HG03520 (cell line): ENCODE data around the gene ATG4B.

Experiments used
- ATAC-seq: cut with Tn5 transposase; IDR thresholded peaks from one replicate; pipeline ENCODE4 v1.9.1; 2021; ENCODE audit warnings: mild to moderate bottlenecking, moderate library complexity; ENCODE audit not compliant: unreplicated experiment

The ATG4B gene

DNA sequence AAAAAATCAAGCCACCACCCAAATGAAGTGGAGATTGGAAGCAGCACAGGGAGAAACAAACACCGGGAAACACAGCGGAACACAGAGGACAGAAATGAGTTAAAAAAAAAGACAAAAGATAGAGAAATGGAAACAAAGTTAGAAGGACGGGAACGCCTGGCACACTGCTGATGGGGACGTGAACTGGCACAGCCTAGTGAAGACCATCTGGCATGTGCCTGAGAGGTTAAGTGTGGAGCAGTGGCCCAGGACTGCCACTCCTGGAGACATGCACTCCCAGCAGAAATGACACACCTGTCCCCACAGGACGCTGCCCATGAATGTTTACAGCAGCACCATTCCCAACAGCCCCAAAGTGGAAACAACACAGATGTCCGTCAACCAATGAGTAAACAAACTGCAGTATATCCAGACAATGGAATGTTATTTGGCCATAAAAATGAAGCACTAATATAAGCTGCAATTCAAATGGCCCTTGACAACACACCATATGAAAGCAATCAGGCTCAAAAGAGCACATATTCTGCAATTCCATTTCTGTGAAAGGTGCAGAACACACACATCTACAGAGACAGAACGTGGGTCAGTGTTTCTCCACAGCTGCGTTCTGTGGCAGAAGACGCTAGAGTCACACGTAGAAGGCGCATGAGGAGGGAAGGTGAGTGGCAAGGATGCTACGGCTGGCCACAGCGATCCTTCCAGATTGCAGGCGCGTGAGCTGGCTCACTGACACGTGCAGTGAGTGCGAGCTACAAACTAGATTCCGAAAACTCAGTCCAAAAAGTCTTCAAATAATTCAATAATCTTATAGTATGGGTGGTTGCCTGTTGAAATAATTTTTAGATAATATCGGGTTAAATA lies 25.1 kb upstream of the ATG4B start:
- no peak for ATAC-seq

DNA sequence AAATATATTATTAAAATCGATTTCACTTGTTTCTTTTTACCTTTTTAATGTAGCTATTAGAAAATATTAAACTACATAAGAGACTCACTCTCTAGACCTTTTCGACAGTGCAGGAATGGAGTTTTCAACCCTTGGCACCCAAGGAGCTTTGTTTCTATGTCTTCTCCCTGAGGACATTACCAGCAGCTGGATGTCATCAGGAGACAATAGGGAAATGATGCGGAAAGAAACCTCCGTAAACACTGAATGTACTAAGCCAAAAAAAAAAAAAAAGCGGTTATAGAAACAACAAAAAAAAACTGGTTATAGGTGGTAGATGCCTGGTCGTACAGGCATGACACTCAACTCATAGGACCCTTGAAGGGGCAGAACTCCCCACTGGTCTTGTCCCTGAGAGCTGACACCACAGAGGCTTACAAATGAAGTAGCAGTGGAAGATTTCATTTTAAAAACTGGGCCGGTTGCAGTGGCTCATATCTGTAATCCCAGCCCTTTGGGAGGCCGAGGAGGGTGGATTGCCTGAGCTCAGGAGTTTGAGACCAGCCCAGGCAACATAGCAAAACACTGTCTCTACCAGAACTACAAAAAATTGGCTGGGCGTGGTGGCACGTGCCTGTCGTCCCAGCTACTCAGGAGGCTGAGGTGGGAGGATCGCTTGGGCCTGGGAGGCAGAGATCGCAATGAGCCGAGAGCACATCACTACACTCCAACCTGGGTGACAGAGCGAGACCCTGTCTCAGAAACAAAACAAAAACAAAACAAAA lies 24.3 kb upstream of the ATG4B start:
- no peak for ATAC-seq

DNA sequence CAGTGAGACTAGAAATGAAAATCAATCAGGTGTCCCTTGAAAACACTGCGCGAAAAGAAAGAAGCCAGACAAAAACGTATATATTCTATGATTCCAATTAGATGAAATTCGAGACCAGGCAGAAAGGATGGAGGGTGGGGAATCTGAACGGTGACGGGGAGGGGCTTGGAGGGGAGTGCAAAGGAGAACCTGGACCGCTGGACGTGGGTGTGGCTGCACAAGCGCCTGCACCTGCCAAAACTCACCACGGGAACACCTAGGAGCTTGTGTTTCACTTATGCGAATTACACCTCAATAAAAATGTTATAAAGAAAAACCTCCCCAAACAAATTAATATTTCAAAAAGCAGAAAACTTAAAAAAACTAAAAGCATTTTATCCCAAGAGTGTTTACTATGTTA lies 22.5 kb upstream of the ATG4B start:
- no peak for ATAC-seq

DNA sequence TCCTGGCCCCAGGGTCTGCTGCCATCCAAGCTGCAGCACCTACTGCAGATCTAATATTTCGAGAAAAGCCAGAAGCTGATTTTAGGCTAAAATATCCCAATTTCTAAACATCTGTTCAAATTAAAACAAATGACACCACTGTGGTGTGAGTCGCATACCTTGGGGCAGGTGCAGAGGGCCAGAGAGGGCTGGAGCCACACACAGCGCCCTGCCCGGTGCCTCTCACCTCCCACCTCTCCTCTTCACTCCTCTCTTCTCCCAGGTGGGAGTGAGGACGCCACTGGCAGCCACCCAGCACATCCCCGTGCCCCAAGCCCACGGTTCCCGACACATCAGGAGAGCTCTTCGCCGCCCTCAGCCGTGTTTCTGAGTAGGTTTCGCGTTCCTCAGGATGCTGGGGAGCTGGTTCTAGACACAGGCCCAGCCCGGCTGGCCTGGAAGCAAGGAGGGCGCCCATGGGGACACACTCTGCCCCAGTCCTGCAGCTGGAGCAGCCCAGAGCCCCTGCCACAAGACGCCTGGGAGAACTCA lies 21.9 kb upstream of the ATG4B start:
- no peak for ATAC-seq

DNA sequence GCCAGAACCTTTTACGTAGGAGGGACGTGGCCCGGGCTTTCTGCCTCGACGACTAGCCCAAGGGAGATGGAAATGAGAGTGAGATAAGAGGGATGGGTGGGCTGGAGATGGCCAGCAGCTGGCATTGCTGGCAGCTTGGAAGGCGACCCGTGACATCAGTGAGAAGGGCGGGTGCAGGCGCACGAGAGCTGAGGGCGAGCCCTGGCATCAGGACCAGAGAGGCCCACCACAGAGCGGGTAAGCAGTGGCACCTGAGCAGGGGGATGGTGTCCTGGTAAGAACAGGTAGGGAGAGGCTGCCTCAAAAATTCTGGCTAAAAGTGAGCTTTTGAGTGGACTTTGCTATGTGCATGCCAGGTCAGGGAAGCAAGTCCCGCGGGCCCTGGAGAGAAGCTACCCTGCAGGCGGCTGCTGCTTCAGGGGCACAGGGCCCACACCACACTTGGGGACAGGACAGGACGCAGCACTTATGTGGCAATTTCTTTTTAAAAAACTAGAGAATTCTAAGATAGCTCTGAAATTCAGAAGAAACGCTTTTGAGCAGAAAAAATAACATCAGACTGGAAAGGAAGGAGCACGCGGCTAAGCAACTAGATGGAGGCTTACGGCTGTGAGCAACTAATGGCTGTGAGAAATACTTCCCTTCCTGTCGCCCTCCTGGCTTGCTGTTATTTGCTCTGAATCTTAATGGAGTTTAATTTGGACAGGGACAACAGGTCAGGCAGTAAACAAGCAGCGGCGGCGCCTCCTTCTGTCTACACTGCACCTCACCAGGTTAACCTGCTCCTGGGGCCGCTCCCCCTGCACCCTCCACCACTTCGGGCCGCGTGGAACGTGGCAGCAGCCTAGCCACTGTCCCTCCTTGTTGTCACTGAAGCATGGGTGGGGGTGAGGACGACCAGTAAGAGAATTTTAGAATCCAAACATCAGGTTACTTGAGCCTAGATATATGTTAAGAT lies 21.0 kb upstream of the ATG4B start:
- ATAC-seq = no peak

DNA sequence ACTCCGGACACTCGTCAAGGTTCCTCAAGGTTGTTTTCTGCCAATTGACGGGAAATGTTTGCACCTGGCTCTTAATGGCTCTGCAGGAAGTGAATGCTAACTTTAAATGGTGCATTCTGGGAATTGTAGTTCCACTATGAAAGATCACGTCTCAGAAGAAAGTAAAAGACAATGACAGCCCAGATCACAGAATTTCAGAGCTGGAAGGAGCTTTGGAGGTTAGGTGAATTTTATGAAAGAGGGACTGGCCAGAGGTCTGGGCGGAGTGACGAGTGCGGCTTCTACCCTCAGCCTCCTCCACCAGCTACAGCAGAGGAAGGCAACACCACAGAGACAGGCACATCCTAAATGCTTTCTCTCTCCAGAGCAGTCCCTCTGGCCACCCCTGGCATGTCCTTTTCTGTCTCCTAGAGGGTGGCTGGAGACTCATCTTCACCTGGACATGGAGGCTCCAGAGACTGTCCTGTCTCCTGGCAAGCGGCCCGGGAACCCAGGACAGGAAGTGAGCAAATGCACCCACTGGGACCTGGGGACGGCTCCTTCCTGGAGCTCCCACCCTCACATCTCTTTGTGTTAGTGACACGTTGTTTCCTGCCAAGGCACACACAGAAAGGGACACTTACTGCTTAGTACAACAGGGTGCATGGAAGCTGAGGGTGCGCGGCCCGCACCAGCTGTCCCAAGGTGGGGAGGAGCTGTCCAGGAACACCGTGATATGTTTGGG lies 19.9 kb upstream of the ATG4B start:
- peak; percentile 45 for ATAC-seq

DNA sequence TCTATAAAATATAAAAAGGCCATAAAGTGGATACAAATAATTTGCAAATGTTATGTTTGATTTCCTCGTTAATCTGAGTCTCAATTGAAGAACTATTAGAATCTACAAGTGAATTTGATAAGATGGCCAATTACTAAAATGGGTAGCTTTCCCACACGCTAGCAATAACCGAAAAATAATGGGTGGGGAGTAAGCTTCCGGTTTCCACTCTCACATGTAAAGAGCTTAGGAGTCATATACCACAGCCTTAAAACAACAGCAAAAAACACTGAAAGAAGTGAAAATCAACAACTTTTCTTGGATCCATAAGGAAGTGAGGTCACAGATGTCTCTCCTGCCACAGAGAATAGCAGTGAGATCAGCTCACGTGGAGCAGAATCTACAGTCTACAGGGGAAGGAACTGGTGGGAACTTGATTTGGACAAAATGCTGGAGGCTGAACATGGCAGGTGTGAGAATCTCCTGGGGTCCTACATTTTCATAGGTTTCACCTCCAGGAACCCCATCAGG lies 19.1 kb upstream of the ATG4B start:
- ATAC-seq = no peak

DNA sequence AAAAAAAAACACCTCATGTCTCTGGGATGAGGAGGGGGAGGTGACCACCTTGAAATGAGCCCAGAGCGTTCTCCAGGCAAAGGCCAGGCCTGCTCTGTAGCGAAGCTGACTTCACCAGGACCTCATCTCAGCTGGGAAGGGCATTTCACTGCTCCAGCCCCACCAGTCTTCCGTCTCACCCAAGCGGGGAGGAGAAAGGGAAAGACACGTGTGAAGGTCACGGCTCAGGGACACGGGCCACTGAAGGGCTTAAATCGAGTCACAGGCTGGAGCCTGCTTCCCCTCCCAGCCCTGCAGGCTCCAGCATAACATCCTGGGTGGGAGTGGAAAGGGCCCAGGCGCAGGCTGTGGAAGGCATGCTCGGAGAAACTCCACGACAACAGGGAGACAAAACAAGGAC lies 18.7 kb upstream of the ATG4B start:
- ATAC-seq = no peak

DNA sequence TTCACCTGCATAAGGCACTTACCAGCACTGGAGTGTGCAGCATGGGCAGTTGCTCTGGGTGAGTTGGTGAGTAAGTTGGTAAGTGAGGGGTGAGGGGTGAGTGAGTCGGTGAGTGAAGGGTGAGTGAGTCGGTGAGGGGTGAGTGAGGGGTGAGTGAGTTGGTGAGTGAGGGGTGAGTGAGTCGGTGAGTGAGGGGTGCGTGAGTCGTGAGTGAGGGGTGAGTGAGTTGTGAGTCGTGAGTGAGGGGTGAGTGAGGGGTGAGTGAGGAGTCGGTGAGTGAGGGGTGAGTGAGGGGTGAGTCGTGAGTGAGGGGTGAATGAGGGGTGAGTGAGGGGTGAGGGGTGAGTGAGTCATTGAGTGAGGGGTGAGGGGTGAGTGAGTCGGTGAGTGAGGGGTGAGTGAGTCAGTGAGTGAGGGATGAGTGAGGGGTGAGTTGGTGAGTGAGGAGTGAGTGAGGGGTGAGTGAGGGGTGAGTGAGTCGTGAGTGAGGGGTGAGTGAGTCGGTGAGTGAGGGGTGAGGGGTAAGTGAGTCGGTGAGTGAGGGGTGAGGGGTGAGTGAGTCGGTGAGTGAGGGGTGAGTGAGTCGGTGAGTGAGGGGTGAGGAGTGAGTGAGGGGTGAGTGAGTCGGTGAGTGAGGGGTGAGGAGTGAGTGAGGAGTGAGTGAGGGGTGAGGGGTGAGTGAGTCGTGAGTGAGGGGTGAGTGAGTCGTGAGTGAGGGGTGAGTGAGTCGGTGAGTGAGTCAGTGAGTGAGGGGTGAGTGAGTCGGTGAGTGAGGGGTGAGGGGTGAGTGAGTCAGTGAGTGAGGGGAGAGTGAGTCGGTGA lies 17.7 kb upstream of the ATG4B start:
- no peak for ATAC-seq

DNA sequence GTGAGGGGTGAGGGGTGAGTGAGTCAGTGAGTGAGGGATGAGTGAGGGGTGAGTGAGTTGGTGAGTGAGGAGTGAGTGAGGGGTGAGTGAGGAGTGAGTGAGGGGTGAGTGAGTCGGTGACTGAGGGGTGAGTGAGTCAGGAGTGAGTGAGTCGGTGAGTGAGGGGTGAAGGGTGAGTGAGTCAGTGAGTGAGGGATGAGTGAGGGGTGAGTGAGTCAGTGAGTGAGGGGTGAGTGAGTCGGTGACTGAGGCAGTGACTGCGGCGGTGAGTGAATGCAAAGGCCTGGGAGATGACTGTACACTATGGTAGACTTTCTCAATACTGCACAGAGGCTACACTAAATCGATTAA lies 17.1 kb upstream of the ATG4B start:
- no peak for ATAC-seq

DNA sequence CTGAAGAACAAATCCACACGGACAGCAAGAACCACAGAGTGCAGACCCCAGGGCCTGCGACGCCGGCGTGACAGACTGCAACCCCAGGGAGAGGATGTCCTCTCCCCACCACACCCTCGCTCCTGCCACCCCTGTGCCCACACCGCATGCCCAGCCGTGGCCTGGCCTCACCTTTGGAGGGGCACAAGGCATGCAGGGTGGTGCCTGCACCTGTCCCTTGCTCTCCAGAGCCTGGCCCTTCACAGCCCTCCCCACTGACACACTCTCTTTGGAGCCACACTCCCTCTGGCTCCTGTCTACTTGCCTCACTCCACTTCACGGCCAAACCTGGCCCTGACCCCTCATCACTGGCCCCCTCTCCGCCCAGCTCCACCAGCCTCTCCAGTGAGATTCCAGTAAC lies 9.8 kb upstream of the ATG4B start:
- no peak for ATAC-seq

DNA sequence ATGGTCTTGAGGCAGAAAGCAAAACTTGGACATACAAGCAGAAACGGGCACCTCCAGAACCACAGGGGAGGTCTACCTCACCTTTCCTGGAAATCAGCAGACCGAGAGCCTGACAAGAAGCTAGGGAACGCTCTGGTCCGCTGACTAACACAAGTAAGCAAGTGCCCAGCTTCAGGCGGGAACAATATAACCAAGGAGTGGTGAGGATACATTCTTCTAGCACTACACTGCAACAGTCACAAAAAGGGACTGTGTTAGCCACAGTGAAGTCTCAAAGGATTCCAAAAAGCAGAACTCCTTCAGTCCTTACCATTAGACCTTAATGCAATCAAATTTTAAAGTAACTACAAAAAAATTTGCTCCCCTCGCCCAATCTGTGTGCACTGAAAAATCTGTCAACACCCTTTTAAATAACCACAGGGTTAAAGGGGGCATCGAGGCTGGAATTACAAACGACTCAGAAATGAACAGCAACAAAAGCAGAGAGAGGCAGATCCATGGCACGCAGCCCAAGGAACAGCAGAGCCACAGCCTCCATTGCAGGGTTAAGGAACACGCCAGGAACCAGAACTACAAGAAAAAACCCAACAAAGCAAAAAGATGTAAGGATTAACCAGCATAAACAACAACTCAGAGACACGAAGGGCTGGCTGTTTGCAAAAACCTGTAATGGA lies 7.6 kb upstream of the ATG4B start:
- ATAC-seq = no peak

DNA sequence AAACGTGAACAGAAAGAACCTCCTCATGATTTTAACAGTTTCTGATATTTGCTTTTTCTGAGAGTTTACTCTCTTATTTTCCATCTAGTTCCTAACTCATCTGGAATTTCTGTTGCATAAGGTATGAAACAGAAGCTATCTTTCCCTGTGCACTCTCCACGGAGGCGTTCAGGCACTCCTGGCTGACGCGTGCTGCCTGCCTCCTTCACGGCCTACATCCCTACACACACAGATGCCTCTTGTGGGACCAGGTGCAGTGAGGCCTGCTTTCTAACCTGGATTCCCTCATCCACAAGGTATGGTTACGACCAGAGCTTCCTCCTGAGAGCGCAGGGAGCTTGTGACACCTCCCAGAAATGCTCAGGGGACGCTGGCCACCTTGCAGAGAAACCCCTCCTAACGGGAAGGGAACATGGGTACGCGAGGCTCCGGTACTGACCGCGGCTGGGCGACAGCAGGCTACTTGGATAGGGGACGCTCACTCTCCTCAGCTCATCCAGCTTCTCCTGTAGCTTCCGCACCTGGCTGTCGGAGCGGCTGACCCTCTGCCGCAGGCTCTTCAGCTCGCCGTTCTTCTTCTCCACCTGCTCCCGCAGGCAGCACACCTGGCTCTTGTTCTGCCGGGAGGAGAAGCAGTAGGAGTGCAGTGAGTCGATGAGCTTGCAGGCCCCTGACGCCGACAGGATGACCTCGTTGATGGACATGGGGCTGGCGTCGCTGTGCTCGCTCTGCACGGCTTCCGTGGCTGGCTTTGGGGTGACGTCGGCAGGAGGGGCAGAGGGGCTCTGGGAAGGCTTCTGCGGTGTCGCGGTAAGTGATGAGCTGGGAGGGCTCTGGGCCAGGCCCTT lies 4.8 kb upstream of the ATG4B start:
- ATAC-seq = no peak

DNA sequence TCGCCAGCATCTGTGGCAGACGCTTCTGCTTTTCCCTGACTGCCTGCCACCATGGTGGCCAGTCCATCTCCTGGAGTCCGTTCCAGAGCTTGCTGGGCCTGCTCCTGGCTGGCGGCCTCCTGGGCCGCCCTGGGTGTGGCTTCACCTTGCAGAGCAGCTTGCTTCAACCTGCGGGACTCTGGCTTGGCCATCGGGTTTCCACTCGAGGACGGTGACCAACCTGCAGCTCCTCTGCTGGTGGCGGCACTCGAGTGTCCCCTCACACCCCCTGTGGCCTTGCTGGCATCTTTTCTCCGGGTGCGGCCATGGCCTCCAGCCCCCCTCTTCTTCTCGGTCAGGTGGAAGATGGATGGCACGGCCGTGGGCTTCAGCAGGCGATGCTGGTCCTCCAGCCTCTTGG lies 3.9 kb upstream of the ATG4B start:
- no peak for ATAC-seq

DNA sequence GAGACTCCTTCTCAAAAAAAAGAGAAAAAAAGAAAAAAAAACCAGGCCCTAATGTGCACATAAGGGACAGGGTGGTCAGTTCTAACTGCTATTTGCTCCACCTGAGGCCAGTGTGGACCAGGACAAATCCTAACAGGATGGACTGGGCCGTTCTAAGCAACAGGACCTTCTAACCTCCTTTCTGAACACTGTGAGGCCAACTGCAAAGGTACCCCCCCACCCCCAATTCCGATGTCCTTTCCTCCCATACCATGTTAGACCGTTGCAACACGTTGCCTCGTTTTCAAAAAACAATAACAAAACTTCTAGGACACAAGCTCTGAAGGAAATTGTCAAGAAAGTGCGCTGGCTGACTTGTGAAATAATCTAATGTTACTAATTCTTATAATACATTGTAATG lies 1.7 kb upstream of the ATG4B start:
- no peak for ATAC-seq

DNA sequence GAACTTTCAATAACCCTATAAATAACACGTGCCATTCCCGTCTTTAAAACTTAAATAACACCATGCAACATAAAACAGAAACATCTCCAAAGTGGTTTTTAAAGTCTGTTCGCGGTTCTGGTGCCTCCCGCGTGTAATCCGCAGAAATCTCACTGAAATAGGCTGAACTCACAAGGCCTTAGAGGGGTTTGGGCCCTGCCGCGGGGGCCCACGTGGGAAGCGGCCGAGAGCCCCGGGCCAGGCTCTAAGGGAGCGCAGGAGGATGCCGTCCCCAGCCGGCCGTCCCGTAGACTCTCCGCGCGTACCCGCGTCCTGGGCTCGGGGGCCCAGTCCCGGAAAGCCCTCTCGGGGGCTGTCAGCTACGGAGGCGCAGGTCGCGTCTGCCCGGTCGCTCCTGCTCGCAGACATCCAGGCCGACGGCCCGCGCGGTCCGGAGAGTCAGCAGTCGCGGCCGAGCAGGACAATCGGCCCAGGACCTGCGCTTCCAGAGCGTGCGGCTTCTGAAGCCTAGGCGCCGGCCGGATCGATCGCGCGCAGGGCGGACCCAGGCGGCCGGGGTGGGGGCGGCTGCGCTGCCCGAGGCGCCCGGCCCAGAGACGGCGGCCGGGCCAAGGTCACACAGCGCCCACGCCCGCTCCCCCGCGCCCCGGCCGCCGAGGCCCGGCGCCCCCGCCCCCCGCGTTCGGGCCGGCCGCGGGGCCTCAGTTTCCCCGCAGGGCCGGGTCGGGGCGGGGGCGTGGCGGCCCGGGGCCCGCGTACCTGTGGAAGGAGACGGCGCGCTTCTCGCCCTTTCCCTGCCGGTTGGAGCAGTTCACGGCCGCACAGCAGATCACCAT lies 1.1 kb upstream of the ATG4B start:
- ATAC-seq = peak; percentile 31
